SKM-1 treated with dmso at 0.1 percent for 144 hours (cell line): ENCODE data around the gene ZYG11B.
"Not testable (repeated sequence)": the region's sequence is repeated elsewhere in the genome, so short reads cannot be mapped to it uniquely, and the experiment has no call there.

Source experiments
- DNase-seq: peaks from one replicate; lab custom pipeline; 2025; ENCODE audit not compliant: unreplicated experiment; lab: John Stamatoyannopoulos, UW

ZYG11B gene

DNA sequence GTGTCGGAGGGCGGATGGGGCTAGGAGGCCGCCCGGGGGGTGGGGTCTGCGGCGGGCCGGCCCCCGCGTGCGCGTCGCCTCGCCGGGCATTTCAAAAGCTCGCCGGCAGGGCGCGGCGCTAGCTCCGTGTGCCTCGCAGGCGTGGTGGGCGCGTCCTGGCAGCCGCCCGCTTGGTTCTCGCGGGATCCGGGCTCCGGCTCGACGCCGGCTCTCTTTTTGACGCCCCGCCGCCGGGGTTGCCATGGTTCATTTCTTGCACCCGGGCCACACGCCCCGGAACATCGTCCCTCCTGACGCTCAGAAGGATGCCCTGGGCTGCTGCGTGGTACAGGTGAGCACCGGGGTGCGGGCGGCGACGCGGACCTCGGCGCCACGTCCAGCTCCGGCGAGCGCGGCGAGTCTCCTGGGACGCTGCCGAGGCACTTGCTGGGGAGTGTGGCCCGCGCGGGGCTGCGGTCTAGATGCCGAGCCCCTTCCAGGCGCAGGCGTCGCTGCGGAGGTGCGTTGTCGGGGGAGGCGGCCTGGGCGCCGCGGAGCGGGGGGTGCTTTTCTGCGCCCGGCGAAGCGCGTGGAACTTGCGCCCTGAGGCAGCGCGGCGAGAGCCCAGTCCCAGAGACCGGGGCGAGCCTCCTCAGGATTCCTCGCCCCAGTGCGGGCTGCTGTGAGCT, 116.5 kb downstream of the ZYG11B start, which contains the start of gene ZYG11A:
Gene ZYG11A, plus strand, starts transcription at position 118 of the 668 bp plus-strand sequence. Its CDS starts 124 bp downstream, at position 242.
- peak; percentile 85 for DNase-seq

DNA sequence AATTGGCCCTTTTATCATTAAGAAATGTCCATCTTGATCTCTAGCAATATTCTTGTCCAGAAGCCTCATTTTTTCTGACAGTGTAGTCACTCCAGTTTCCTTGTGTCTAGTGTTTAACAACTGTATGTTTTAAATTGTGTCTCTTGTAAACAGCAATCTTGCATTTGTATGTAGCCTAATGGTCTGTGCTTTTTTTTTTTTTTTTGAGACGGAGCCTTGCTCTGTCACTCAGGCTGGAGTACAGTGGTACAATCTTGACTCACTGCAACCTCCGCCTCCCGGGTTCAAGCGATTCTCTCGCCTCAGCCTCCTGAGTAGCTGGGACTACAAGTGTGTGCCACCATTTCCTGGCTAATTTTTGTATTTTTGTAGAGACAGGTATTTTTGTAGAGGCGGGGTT, 118.9 kb downstream of the ZYG11B start:
- DNase-seq, result not testable (repeated sequence)

DNA sequence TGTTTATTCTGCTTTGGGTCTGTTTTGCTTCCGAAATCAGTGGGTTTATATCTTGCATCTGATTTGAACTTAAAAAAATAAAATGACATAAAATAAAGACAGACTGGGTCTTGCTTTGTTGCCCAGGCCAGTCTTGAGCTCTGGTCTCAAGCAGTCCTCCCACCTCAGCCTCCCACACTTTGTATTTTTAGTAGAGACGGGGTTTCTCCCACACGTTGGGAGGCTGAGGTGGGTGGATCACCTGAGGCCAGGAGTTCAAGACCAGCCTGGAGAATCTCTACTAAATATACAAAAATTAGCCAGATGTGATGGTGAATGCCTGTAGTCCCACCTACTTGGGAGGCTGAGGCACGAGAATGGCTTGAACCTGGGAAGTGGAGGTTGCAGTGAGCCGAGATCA, 122.2 kb downstream of the ZYG11B start:
- DNase-seq, result no peak

DNA sequence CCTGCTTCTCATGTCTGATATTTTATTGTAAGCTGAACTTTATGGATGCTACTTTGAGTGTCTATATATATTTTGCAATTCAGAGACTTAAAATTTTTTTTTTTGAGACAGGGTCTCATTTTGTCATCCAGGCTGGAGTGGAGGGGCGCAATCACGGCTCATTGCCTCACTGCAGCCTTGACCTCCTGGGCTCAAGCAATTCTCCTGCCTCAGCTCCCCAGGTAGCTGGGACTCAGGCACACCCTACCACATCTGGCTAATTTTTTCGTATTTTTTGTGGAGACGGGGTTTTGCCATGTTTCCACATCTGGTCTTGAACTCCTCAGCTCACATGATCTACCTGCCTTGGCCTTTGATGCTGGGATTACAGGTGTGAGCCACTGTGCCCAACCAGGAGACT, 124.7 kb downstream of the ZYG11B start:
- DNase-seq, result no peak

DNA sequence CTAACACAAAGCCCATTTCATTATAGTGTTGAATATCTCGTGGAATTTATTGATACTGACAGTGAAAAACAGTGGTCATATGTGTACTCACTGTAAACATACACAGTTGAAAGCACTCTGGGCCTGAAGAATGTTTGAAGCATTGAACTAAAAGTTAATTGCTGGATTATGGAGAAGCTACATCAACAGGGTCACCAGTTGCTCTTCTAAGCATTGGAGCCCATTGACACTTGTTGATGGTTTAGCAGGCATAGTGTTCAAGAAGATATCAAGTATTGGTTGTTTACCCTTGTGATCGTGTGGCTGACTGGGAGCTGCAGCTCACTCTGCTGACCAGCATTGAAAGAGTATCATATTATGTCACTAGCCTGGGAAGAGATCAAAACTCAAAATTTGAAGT, 126.6 kb downstream of the ZYG11B start:
- no peak for DNase-seq

DNA sequence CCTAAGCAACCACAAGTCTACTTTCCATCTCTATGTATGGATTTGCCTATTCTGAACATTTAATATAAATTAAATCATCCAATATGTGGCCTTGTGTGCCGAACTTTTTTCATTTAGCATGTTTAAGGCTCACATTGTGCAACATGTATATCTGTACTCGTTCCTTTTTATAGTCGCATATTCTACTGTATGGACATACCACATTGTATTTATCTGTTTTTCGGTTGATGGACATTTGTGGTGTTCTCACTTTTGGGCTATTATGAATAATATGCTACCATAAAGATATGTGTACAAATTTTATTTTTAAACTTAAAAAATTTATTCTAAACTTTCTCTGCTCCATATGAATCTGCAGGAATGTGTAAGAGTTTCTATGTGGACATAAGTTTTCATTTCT, 129.3 kb downstream of the ZYG11B start:
- DNase-seq, result no peak

DNA sequence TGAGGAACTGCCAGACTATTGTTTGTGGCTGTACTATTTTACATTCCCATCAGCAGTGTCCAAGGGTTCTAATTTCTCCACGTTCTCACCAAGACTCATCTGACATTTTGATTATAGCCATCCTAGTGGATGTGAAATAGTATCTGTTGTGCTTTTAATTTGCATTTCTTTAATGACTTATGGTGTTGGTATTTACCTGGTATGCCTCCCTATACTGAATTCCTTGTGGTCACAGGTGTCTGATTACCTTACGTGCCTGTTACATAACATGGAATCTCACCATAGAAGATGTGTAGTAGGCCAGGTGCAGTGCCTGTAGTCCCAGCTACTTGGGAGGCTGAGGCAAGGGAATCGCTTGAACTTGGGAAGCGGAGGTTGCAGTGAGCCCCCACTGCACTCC, 129.8 kb downstream of the ZYG11B start:
- DNase-seq, result no peak

DNA sequence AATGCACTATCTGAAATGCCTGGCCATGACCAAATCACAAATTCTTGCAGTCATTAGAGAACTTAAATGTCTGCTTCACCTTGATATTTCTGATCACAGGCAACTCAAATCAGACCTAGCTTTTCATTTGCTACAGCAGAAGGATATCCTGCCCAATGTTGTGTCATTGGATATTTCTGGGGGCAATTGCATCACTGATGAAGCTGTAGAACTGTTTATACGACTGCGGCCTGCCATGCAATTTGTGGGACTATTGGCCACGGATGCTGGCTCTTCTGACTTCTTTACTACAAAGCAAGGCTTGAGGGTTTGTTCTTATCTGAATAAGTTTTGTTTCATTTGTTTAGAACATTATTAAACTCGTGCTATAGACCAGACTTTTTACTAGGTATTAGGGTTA, 131.2 kb downstream of the ZYG11B start:
- no peak for DNase-seq

DNA sequence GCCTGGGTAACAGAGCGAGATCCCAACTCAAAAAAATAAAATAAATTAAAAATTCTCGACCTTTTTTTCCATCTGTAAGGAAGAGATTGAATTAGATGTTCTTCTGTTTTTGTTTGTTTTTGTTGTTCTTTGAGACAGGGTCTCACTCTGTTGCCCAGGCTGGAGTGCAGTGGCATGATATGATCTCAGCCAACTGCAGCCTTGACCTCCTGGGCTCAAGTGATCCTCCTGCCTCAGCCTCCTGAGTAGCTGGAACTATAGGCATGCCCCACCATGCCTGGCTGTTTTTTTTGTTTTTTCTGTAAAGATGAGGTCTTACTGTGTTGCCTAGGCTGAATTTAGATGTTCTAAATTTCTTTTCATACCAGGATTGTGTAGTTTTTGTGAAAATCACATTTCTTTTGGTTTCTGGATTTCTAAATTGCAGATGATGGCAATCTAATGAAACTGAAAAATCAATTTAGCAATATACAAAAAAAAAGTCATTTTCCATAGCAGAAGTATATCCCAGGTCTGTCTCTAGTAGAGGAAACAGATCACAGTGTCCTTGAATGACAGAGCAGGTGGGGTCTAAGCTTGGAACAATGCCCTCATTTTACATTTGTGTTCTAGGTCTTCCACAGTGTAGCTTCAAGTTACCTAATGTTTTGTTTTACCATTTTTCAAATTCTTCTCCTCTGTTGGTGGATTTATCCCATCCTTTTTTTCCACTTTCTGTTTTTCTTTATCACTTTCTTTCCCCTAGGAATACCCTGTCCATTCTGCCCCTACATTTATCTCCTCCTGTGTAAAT, 136.6 kb downstream of the ZYG11B start:
- no peak for DNase-seq

DNA sequence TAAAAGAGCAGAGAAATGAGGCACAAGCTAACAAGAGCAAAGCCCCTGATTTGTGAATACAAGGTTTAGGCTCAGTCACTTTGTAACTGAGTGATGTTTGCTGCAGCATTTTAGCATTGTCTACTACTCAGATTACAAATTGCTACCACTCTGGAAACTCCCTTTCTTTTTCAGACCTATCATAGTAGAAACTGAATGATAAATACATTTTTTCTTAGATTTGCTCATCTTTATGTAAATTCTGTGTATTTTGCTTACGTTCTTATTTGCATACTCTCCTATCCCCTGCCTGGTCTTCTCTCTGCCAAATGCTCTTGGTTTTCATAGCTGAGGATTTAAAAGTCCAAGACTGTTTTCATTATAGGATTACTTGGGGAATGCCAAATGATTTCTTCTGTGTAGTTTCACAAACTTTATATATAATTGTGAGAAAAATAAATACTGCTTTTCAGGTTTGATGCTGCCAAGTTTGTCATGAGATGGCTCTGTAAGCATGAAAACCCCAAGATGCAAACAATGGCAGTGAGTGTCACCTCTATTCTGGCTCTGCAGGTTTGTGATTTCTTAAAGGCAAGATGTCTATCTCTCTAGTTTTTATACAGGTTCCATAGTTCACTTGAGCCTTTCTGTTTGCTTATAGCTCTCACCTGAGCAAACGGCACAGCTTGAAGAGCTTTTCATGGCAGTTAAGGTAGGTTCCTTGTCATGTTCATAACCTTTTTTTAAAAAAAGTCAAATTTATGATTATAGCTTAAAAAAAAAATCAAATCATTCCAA, 141.0 kb downstream of the ZYG11B start:
- no peak for DNase-seq

DNA sequence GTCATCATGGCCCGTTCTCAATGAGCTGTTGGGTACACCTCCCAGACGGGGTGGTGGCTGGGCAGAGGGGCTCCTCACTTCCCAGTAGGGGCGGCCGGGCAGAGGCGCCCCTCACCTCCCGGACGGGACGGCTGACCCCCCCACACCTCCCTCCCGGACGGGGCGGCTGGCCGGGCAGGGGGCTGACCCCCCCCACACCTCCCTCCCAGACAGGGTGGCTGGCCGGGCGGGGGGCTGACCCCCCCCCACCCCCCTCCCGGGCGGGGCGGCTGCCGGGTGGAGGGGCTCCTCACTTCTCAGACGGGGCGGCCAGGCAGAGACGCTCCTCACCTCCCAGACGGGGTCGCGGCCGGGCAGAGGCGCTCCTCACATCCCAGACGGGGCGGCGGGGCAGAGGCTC, 143.5 kb downstream of the ZYG11B start:
- not testable (repeated sequence) for DNase-seq

DNA sequence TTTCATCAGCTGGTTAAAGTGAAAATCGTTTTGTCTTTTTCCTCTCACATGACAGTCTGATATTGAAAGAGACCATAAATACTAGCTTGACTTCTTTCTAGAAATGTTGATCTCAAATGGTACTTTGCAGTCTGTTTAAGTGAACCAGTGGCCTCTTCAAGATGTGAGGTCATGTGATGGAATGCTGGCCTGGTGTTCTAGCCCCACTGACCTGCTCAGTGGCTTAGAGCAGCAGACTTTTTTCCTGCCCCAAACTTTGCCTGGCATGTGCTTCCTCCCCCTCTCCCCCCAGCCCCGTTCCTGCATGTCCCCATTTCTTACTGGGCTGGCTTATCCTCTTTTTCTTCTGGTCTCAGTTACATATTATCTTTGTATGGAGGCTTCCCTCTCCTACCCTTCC, 150.6 kb downstream of the ZYG11B start:
- no peak for DNase-seq
